Measurements from ENCODE around the gene MRPL1.
A peak's percentile ranks its signal among the peaks of the same experiment; 100 is the strongest.

MRPL1 gene

DNA sequence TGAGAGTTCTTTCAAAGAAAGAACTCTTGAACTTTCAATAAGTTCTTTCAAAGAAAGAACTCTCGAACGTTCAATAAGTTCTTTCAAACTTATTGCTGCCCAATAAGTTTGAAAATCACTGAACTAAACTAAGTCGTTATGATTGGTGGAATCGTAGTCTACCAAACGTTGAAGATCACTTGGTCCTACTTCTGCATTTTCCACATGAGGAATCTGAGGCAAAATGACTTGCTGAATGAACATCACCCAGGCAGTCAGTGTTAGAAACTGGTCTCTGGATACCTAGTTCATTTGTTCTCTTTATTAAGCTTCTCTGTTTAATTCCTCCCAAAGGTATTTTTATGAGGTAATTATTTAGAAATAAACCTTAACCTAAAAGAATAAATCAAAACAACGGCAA, 36.4 kb upstream of the MRPL1 start:
- TF ChIP-seq, protein P1, sequence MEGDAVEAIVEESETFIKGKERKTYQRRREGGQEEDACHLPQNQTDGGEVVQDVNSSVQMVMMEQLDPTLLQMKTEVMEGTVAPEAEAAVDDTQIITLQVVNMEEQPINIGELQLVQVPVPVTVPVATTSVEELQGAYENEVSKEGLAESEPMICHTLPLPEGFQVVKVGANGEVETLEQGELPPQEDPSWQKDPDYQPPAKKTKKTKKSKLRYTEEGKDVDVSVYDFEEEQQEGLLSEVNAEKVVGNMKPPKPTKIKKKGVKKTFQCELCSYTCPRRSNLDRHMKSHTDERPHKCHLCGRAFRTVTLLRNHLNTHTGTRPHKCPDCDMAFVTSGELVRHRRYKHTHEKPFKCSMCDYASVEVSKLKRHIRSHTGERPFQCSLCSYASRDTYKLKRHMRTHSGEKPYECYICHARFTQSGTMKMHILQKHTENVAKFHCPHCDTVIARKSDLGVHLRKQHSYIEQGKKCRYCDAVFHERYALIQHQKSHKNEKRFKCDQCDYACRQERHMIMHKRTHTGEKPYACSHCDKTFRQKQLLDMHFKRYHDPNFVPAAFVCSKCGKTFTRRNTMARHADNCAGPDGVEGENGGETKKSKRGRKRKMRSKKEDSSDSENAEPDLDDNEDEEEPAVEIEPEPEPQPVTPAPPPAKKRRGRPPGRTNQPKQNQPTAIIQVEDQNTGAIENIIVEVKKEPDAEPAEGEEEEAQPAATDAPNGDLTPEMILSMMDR (conservative IDR thresholded peaks at IDR 0.05; ENCODE audit: low read depth) = no peak
- no peak for DNase-seq (ENCODE audit: low spot score)
- ChIA-PET POLR2A (ENCODE audit: low non-redundant PET) (no interaction called here), CTCF (interaction anchor here (0.6 kb wide), 1 partner anchor 48 kb away, joined by 4 read pairs; no protein-coding TSS in a partner anchor)
- H3K27ac ChIP-seq = no peak overlapping the region

DNA sequence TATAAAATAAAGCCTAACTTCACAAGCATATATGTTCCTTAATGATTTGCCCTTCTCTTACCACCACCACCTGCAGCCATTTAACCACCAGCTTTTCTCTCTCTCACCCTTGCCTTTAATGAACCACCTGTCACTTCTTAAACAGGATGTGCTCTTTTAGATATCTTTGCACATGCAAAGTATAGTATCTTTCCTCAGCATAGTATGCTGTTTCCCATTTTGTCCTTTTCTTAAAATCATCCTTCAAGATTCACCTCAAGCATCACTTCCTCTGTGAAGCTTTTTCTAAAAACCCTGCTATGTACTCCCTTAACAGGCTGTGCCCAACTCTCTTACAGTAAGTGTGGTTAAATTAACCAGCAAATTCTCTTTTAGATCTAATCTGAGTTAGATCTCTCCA, 35.3 kb upstream of the MRPL1 start:
- DNase-seq (ENCODE audit: low spot score) = no peak
- H3K27ac ChIP-seq = no peak overlapping the region
- TF ChIP-seq, protein P1 (conservative IDR thresholded peaks at IDR 0.05; ENCODE audit: low read depth) = no peak
- POLR2A ChIA-PET (ENCODE audit: low non-redundant PET) = no interaction called here
- CTCF ChIA-PET = no interaction called here

DNA sequence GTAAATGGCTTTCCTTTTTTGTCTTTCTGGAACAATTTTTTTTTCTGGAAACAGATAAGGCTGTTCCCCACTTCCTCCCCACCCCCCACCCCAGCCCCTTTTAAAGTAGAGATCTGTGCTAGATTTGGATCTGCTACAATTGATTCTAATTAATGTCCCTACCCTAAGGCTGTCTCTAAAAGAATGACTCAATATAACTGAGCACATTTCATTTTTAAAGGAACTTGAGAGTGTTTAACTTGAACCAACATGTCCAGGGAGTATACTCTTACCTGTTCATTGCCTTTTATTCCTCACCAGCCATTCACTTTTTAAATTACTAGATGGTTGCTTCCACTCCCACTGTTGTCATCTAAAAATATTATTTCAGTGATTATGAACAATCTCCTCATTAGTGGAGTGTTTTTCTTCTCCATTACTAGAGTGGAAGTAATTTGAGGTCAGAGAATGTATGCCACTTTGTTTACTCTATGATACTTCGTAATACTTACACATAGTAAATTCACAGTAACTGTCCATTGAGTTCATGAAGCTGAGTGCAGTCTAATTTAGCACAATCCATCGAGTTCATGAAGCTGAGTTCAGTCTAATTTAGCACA, 29.4 kb upstream of the MRPL1 start:
- TF ChIP-seq, protein P1 (conservative IDR thresholded peaks at IDR 0.05; ENCODE audit: low read depth) = no peak
- H3K27ac ChIP-seq = peak overlapping the region; percentile 52; the same call in 1 of the 2 replicates
- DNase-seq (ENCODE audit: low spot score) = peak; percentile 48
- POLR2A ChIA-PET (ENCODE audit: low non-redundant PET) = interaction anchor here (0.6 to 1.3 kb wide), 2 partner anchors 13 to 23 kb away, joined by 3 to 8 read pairs; no protein-coding TSS in a partner anchor
- CTCF ChIA-PET = no interaction called here

DNA sequence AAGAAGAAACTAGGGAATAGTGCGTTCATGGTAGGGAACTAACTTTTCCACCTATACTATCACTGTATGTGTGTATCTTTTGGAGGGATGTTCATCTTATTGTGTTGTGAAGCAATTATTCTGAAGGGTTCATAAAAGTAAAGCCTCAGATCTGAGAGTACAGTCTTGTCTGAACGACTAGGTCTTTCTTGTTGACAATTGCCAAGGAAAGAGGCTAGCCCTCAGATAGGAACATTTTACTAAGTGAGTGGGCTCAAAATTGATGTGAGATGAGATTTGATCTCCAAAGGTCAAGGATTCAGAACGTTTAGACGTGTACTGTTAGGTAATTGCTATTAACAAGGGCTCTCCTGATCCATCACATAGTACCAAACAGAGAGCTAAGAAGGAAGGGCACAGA, 28.2 kb upstream of the MRPL1 start:
- CTCF ChIA-PET = no interaction called here
- TF ChIP-seq, protein P1 (conservative IDR thresholded peaks at IDR 0.05; ENCODE audit: low read depth) = no peak
- no peak for DNase-seq (ENCODE audit: low spot score)
- POLR2A ChIA-PET (ENCODE audit: low non-redundant PET) = no interaction called here
- H3K27ac ChIP-seq = no peak overlapping the region

DNA sequence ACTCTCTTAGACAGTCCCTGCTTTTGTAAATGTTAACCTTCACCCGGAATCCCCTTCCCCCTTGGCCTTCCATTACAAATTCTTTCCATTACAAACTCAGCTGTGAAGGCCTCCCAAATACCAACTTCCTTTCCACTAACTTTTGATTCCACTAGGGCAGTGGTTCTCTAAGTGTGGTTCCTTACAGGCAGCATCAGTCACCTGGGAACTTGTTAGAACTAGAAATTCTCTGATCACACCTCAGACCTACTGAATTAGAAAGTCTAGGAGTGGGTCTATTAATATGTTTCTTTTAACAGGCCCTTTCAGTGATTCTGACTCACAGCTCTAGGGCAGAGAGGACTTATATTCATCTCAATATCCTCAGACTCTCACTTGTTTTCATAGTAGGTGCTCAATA, 19.0 kb upstream of the MRPL1 start:
- POLR2A ChIA-PET (ENCODE audit: low non-redundant PET) = no interaction called here
- CTCF ChIA-PET = no interaction called here
- TF ChIP-seq, protein P1 (conservative IDR thresholded peaks at IDR 0.05; ENCODE audit: low read depth) = no peak
- H3K27ac ChIP-seq = no peak overlapping the region
- no peak for DNase-seq (ENCODE audit: low spot score)

DNA sequence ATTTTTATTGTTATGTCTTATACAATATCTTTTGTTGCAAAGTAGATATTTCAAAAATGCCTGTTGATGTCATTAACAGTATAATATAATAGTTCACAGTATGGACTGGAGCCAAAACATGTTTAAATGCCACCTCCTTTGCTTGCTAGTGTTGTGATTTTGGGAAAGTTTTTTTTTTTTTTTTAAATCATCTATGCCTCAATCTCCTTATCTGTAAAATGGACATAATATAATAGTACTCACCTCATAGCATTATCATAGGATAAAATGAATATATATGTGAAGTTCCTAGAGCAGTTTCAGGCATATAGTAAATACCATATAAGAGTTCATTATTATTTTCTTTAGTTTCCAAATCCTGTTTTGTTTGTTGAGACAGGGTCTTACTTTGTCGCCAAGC, 18.3 kb upstream of the MRPL1 start:
- TF ChIP-seq, protein P1 (conservative IDR thresholded peaks at IDR 0.05; ENCODE audit: low read depth) = no peak
- ChIA-PET CTCF (no interaction called here), POLR2A (ENCODE audit: low non-redundant PET) (no interaction called here)
- no peak overlapping the region for H3K27ac ChIP-seq
- DNase-seq (ENCODE audit: low spot score) = no peak
